ENCODE measurements around the gene FAM120B.
"Not testable (repeated sequence)": the region's sequence is repeated elsewhere in the genome, so short reads cannot be mapped to it uniquely, and the experiment has no call there.

Gene FAM120B

DNA sequence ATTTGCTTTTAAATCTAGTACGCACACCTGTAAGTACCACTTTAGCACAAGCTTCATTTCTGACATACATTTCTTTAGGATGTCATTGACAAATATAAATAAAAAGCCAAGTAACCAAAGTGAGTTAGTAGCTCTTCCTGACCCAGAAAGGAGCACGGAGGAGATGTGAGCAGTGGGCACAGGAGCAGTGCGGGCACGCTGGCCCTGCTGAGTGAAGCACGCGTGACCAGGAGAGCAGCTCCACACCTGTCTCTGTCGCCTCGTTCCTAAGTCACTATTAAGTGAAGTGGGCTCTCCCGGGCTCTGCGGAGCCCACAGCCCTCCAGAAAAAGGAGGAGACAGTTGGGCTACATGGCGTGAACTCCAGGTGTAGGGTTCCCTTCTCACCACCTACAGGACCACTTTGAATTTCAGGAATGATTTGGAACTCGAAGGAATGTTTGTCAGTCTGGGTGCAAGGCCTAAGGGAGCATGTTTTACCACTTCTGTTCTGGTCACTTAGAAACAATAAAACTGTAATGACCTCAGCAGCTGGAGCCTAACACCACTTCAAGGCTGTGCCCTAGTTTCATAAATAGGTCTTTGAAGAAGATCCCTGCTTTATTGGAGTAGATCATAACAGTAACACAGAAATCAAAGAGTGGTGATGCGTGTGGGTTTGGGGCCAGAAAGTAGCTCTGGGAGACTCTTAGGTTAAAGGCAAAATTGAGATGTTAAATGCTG lies 95.9 kb downstream of the FAM120B start:
- H3K4me3 ChIP-seq (ENCODE audit: low read length) = no peak overlapping the region
- TF ChIP-seq ZNF274 (IDR thresholded peaks at IDR 0.05; ENCODE audit: low read depth, low read length) = no peak

DNA sequence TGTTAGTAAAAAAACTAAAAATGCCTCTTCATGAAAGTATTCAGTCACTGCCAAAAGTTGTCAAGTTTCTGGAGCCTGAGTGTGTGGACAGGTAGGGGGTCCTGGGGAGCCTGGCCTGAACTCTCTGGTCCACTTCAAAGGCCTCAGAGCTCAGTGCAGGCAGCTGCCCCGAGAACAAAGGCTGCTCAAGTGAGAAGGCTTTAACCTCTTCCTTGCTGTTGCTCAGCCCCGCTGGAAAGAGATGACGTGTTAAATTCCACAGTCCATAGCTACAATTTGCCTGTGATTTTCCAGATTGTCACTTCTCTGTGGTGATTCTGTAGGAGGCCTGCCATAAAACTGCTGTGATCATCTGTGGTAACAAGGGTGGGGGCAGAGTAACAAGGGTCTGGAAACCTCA lies 96.9 kb downstream of the FAM120B start:
- H3K4me3 ChIP-seq (ENCODE audit: low read length) = no peak overlapping the region
- no peak for TF ChIP-seq ZNF274 (IDR thresholded peaks at IDR 0.05; ENCODE audit: low read depth, low read length)

DNA sequence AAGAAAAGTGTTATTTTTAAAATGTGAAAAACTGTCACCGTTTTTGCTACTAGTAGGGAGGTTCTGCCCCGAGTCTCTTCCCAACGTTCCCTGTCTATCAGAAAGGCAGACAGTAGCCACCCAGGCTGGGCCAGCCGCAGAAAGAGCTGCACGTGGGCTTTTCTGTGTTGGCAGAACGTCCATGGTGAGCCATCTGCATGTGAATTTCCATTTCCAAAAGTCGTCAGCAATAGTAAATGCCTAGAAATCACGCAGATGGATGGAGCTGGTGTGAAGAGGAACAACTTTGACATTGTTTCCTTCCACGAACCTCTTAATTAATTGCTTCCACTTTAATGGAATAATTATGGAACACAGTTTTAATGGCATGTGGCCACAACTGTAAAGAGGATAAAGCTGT lies 97.5 kb downstream of the FAM120B start:
- no peak overlapping the region for H3K4me3 ChIP-seq (ENCODE audit: low read length)
- TF ChIP-seq ZNF274 (IDR thresholded peaks at IDR 0.05; ENCODE audit: low read depth, low read length) = no peak

- no peak overlapping the region for H3K4me3 ChIP-seq (ENCODE audit: low read length)
- no peak for TF ChIP-seq ZNF274 (IDR thresholded peaks at IDR 0.05; ENCODE audit: low read depth, low read length)
Observed at GRCh38 chr6:170404697-170405096, 98.1 kb downstream of the FAM120B start.

- no peak overlapping the region for H3K4me3 ChIP-seq (ENCODE audit: low read length)
- TF ChIP-seq ZNF274 (IDR thresholded peaks at IDR 0.05; ENCODE audit: low read depth, low read length) = no peak
Observed at GRCh38 chr6:170405311-170405975, 98.9 kb downstream of the FAM120B start.

GRCh38 chr6:170407200-170407599 lies 100.6 kb downstream of the FAM120B start:
- no peak for TF ChIP-seq ZNF274 (IDR thresholded peaks at IDR 0.05; ENCODE audit: low read depth, low read length)
- H3K4me3 ChIP-seq (ENCODE audit: low read length) = no peak overlapping the region

- no peak for TF ChIP-seq ZNF274 (IDR thresholded peaks at IDR 0.05; ENCODE audit: low read depth, low read length)
Observed at GRCh38 chr6:170407932-170408331, 101.4 kb downstream of the FAM120B start.

DNA sequence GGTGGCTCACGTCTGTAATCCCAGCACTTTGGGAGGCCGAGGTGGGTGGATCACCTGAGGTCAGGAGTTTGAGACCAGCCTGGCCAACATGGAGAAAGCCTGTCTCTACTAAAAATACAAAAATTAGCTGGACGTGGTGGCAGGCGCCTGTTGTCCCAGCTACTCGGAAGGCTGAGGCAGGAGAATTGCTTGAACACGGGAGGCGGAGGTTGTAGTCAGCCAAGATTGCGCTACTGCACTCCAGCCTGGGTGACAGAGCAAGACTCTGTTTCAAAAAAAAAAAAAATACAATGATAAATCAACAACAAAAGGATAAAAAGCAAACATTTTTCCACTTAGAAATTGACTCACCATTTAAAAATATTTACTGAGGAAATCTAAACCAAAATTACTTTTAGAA lies 103.2 kb downstream of the FAM120B start:
- H3K4me3 ChIP-seq (ENCODE audit: low read length) = not testable (repeated sequence)

More at GRCh38 chr6:170407932-170408331, 101.4 kb downstream of the FAM120B start:
- H3K4me3 ChIP-seq (ENCODE audit: low read length) = no peak overlapping the region

DNA sequence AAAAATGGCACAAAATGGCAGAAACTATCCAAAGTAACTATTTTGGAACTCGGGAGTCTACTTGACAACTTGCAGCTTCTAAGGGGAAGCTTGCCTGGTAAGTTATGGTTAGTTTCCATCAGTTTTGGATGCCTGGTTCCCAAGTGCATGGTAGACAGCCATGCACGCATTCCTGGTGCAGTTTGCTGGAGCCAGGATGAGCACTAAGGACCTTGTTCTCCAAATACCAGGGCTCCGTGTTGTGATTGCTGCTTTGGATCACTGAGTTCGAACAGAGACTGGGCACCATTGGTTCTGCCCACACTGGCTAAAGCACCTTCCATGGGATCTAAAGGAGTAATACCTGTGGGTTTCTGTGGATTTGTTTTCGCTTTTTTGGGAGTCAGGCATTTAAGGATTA lies 103.7 kb downstream of the FAM120B start:
- H3K4me3 ChIP-seq (ENCODE audit: low read length) = no peak overlapping the region
- TF ChIP-seq ZNF274 (IDR thresholded peaks at IDR 0.05; ENCODE audit: low read depth, low read length) = no peak

DNA sequence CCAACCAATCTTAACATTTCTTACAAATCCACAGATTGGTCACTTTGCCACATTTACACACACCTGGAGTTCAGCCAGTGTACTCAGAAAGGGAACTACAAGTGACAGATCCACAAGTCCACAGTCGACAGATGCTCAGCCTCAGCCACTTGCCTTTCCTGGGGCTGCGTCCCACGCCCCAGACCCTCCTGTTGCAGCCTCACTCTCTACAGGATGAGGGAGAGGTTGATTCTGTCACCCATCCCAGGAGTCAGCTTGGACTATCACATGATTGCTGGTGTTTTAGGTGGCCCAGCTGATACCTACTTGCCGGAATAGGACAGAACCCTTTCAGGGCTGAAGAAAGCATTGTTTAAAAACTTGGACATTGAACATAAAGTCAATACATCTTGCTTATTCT lies 108.8 kb downstream of the FAM120B start:
- H3K4me3 ChIP-seq (ENCODE audit: low read length) = no peak overlapping the region
- TF ChIP-seq ZNF274 (IDR thresholded peaks at IDR 0.05; ENCODE audit: low read depth, low read length) = no peak

DNA sequence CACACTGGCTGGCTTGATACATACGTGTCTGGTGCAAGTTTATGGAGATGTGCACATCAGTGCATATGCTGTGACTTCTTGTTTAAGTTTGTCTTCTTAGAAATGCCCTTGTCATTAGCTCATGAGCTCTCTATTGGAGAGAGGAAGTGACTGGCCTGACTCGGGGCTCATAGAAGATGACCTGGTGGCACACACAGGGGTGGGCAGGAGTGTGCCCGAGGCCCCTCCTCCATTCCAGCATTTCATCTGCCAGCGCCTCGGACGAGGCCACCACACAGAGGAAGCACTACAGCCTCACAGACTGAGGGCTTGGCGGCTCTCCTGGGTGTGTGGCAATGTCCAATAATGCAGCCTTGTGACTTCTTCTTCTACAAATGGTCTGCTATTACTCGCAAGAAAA lies 109.7 kb downstream of the FAM120B start:
- H3K4me3 ChIP-seq (ENCODE audit: low read length) = no peak overlapping the region
- no peak for TF ChIP-seq ZNF274 (IDR thresholded peaks at IDR 0.05; ENCODE audit: low read depth, low read length)

- H3K4me3 ChIP-seq (ENCODE audit: low read length) = no peak overlapping the region
- no peak for TF ChIP-seq ZNF274 (IDR thresholded peaks at IDR 0.05; ENCODE audit: low read depth, low read length)
Observed at GRCh38 chr6:170416959-170417606, 110.5 kb downstream of the FAM120B start.

DNA sequence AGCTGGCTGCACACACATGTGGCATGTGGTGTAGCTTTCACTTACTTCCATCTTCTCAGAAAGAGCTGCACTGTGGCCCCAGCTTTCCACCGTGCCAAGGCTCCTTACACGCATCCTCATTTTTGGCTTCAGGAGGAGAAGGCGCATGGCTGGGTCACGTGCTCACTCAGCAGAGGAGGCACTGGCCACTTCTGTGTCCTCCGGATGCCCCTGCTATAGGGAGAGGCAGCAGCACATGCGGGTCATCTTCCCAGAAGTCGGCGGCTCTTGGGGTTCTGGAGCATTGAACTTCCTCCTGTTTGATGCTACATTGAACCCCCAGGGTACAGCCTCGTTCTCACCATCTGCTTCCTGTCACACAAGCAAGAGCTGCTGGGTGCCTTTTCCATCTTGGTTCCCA lies 111.3 kb downstream of the FAM120B start:
- TF ChIP-seq ZNF274 (IDR thresholded peaks at IDR 0.05; ENCODE audit: low read depth, low read length) = no peak

GRCh38 chr6:170420283-170420682 lies 113.7 kb downstream of the FAM120B start:
- no peak for TF ChIP-seq ZNF274 (IDR thresholded peaks at IDR 0.05; ENCODE audit: low read depth, low read length)
- no peak overlapping the region for H3K4me3 ChIP-seq (ENCODE audit: low read length)

More for the DNA sequence above, 111.3 kb downstream of the FAM120B start:
- no peak overlapping the region for H3K4me3 ChIP-seq (ENCODE audit: low read length)

Measured in GM08714 (cell line).